GM21447 (cell line): ENCODE measurements around the gene TMED8.
"Not testable (repeated sequence)": the region's sequence is repeated elsewhere in the genome, so short reads cannot be mapped to it uniquely, and the experiment has no call there.

ENCODE experiments used
- ATAC-seq: cut with Tn5 transposase; IDR thresholded peaks from one replicate; pipeline ENCODE4 v1.9.1; 2021; ENCODE audit not compliant: unreplicated experiment

The TMED8 gene

DNA sequence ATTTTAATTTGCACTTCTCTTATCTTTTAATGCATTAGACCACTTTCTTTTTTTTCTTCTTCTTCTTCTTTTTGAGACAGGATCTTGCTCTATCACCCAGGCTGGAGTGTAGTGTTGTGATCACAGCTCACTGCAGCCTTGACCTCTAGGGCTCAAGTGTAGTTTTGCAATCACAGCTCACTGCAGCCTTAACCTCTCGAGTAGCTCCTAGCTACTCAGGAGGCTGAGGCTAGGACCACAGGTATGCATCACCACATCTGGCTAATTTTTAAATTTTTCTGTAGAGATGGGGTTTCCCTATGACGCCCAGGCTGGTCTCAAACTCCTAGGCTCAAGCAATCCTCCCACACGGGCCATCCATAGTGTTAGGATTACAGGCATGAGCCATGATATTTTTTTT, 12.7 kb downstream of the TMED8 start:
- ATAC-seq, result no peak

DNA sequence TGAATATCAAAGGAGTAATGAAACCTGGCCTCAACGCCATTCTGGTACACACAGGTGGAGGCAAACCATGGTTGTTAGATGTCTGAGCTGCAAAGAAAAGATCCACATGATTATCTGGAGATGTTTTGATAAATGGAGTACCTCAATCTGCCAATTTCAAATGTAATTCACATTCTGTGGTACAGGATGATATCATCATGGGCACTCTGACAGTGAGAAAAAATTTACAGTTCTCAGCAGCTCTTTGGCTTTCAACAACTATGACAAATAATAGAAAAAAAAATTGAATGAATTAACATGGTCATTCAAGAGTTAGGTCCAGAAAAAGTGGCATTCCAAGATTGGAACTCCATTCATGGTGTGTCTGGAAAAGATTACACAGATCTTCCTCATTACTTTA, 17.3 kb downstream of the TMED8 start:
- ATAC-seq, result no peak

GRCh38 chr14:77356899-77357298, 20.0 kb downstream of the TMED8 start:
- ATAC-seq, result no peak

DNA sequence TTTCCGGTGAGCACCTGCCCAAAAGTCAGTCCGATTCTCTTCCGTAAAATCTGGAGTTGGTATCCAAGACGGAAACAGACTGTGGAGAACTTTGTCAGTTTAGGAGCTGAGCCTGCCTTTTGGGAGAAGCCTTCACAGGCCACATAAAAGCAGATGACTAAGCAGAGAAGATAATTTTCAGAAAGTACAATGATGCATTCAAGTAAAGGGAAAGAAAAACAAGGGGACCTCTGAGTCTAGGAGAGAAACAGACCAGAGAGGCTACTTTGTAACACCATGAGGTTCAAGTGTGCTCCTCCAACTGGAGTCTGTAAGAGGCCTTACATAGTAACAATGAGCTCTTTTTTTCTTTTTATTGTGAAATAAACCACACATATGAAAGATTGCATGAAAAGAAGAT, 21.1 kb downstream of the TMED8 start:
- ATAC-seq, result no peak

DNA sequence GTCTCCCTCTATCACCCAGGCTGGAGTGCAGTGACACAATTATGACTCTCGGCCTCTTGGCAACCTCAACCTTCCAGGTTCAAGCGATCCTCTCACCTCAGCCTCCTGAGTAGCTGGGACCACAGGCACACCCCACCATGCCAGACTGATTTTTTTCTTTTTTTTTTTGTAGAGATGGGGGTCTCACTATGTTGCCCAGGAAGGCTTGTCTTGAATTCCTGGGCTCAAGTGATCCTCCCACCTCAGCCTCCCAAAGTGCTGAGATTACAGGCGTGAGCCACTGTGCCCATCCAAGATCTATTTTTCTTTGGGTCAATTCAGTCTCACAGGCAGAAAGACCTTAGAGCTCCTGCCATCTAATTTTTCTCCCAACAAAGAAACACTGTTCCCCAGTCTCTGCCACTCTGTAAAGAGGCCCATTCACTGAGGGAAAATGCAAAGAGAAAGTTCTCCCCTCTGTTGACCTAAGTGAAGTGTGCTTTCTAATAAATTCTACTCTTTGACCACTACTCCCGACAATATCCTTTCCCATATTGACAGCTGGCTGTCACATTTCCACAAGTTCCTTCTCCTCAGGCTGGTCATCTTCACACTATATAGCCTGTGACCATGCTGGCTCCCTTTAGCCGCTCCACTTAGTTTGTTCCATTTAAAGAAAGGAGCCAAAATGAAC, 23.3 kb downstream of the TMED8 start:
- no peak for ATAC-seq

DNA sequence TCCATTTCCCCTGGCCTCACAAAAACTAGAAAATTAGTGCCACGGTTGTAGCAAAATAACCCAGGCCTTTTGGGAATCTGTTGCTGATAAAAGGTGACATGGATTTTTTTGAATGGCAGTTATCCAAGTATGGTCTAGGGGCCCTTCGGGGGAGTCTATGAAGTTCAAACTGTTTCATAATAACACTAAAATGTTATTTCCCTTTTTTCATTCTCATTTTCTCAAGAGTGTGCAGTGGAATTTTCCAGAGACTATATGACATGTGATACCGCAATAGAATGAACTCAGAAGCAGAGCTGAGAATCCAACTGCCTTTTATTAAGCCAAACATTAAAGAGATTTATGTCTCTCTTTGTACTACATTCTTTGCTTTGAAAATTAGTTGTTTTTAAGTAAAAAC, 29.1 kb downstream of the TMED8 start:
- no peak for ATAC-seq

- ATAC-seq, result no peak
These were observed 30.4 kb downstream of the TMED8 start for GRCh38 chr14:77346495-77346894.

GRCh38 chr14:77344377-77344996, 32.4 kb downstream of the TMED8 start:
- ATAC-seq, result no peak

- ATAC-seq, result no peak
These were observed 33.2 kb downstream of the TMED8 start for GRCh38 chr14:77343662-77344061.

GRCh38 chr14:77342726-77343397, 34.0 kb downstream of the TMED8 start:
- ATAC-seq, result no peak

- ATAC-seq, result no peak
These were observed 36.5 kb downstream of the TMED8 start for GRCh38 chr14:77340389-77340788.

- ATAC-seq, result no peak
These were observed 37.5 kb downstream of the TMED8 start for GRCh38 chr14:77339407-77339806.

GRCh38 chr14:77338302-77338701, 38.6 kb downstream of the TMED8 start:
- ATAC-seq, result no peak

DNA sequence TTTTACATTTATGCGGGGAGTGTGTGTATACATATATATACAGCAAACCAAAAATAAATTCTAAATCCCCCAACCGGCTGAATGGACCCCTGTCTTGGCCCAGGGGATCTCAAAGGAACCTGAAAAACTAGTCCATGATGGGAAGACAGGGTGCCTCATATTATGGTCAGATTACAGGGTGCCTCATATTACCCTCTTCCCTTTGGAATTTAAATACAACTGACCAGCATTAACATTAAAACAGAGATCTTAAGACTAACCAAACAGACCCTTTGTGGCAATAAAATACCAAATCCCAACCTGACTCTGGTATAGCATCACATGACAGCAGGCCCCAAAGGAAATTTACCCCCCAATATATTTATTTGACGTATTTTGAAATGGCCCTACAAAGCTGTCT, 39.0 kb downstream of the TMED8 start:
- no peak for ATAC-seq

DNA sequence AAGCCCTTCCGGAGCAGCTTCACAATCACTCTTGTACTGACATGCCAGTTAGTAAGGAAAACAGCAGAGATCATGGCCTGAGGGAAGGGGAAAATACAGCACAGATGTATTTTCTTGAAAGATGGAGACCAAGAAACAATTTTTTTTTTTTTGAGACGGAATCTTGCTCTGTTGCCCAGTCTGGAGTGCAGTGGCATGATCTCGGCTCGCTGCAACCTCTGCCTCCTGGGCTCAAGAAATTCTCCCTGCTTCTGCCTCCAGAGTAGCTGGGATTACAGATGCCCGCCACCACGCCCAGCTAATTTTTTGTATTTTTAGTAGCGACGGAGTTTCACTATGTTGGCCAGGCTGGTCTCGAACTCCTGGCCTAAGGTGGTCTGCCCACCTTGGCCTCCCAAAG, 39.6 kb downstream of the TMED8 start:
- ATAC-seq, result not testable (repeated sequence)

DNA sequence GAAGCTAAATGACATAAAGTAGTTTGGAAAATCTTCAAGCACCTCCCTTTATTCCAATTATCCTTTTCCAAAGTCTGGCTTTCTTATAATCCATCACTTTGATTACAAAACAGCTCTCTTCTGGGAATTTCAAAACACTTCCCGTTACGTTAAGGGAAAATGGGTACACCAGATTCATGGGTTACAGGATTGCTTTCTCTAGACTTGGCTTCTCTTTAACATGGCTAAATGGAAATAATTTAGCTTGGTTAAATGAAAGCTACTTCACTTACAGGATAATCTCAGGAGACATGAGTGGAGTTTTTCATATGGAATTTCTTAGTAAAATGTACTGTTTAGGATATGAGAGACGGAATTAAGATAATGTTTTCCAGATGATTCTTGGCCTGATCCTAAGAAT, 41.3 kb downstream of the TMED8 start:
- ATAC-seq, result no peak

DNA sequence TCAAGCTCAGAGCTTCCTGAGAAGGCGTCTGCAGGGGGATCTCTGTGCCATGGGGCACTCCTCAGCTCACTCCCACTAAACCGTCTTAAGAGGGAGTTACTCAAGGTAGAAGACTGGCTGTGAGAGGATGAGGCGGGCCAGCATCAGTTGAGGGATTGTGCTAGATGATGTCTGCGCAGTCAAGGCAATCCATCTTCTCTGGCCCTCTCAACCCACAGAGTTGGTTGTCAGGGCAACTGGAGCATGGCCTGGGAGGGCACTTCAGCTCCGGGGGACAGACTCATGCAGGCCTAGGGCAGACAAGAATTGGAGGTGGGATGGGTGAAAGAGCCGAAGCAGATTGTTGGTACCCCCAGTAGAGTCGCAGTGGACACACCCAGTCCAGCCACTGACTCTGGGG, 47.0 kb downstream of the TMED8 start:
- ATAC-seq, result no peak

DNA sequence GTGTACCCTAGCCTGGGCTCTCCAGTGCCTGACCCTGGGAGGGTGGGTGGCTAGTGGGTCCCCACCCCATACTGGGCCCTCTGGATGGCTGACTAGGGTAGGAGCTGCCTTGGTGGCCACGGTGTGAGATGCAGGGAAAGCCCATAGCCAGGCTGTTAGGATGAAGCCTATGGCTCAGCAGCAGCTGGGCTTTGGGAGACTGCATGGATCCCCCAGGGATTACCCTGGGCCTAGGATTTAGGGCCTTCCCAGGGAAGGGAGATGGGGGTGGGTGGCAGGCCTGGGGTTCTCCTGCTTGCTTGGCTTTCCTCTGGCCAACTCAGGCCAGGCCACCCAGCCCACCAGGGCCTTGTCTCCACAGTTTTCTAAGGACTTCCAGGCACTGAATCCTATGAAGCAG, 49.8 kb downstream of the TMED8 start:
- no peak for ATAC-seq

DNA sequence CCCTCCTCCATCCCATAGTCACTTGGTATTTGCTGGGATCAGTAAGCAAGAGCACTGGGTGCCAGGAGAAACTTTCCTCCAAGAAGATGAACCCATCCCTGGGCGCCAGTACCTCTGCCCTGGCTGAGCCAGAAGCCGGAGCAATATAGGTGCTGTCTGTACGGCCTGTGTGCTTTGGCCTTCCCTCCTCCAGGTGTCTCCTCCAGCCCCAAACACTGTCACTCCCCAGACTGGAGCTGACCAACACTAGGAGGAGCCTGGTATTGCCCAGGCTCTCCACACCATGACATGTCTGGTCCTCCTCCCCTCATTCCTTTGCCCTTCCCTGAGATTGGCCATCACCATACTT, 51.2 kb downstream of the TMED8 start:
- no peak for ATAC-seq

DNA sequence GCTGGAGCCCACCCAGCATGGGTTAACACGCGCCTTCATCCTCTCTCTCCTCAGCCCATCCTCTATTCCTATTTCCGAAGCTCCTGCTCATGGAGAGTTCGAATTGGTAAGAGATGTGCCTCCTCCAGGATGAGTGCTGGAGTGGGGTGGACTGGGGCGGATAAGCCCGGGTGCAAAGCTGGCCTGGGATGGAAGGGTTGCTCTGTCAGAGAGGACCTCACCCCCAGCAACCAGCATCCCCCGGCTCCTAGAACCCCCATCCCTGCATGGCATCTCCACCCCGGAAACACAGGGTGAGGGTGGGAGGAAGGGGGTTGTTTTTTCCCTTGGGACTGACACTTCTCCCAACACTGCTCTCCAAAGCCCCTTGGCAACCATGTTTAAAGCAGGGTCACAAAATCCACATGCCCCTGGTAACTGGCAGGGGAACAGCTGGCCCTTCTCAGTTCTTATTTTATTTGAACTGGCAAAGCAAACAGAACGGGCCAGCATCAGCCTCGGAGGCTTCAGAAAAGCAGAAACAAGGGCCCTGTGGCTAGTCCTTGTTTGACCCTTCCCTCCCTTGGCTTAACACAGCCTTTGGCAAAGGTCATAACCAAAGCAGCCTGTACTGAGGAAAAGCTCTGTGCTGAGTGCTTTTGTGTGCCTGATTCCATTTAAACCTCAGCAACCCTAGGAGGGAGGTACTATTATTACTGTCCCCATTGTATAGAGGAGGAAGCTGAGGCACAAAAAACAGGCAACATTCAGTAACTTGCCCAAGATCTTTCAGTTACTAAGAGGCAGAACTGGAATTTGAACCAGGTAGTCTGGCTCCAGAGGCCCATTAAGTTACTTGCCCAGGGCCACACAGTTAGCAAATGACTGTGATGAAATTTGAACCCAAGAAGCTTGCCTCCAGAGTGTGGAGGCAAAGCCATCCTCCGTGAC, 51.8 kb downstream of the TMED8 start:
- no peak for ATAC-seq

- no peak for ATAC-seq
These were observed 52.6 kb downstream of the TMED8 start for GRCh38 chr14:77324289-77324688.

DNA sequence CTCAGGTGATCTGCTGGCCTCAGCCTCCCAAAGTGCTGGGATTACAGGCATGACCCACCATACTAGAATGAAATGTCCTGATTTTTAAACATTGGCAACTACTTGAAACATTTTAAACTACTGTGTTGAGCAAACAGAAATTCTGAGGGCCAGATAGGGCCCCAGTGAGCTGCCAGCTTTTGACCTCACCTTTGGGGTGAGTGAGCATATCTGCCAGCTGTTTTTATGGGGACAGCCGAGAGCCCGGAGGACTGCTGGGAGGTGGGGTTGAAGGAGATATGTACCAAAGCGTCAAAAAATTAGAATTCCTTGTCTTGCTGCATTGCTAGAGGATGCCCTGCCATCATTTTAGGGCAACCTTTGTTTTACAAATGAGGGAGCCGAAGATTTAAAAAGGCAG, 53.3 kb downstream of the TMED8 start:
- no peak for ATAC-seq
